ENCODE data around the gene IRF2.

DNA sequence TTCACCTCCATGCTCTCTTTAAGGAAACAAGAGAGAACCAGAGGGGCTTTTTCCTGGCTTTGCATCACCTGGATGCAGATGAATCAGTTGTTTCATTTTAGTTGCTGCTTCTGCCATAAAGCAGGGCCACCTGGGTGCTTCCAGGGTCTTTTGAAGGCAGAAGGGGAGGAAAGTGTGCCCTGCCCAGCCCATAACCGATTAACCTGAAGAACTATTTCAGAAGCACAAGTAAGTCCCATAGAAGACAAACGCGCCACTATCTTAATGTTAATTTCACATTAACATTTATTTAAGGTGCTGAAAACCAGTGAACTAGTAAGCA lies 32.1 kb downstream of the IRF2 start:
- TF ChIP-seq, protein P1, sequence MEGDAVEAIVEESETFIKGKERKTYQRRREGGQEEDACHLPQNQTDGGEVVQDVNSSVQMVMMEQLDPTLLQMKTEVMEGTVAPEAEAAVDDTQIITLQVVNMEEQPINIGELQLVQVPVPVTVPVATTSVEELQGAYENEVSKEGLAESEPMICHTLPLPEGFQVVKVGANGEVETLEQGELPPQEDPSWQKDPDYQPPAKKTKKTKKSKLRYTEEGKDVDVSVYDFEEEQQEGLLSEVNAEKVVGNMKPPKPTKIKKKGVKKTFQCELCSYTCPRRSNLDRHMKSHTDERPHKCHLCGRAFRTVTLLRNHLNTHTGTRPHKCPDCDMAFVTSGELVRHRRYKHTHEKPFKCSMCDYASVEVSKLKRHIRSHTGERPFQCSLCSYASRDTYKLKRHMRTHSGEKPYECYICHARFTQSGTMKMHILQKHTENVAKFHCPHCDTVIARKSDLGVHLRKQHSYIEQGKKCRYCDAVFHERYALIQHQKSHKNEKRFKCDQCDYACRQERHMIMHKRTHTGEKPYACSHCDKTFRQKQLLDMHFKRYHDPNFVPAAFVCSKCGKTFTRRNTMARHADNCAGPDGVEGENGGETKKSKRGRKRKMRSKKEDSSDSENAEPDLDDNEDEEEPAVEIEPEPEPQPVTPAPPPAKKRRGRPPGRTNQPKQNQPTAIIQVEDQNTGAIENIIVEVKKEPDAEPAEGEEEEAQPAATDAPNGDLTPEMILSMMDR (conservative IDR thresholded peaks at IDR 0.05) = no peak
- TF ChIP-seq ZFX (IDR thresholded peaks at IDR 0.05) = no peak

Measured in C4-2B (cell line).